Tibial nerve (tissue), 4 donors: ENCODE data around the gene CDH4. TPM values are rescaled to one million over a fixed set of nuclear protein-coding genes. Genes with fewer than 3 reads are reported as not detected.

Experiments
- DNase-seq, 2 donors: peaks; one replicate each; pipeline ENCODE4 v3.0.0-alpha.2; 2019; ENCODE audit warnings: low spot score in 2 of 2
- H3K27ac ChIP-seq, 4 donors: fragments of 200-600 bp; sonication (generic) in 3 of 4; one replicate each; pipeline ENCODE4 v1.5.1; 2017 to 2019; ENCODE audit warnings: mild to moderate bottlenecking in 1 of 4
- H3K27me3 ChIP-seq, 2 donors: fragments of 200-600 bp; sonication (generic) in 1 of 2; one replicate each; pipeline versions ENCODE4 v1.5.1 to v1.6.0; 2017 to 2019
- H3K36me3 ChIP-seq, 3 donors: fragments of 200-600 bp; sonication (generic); one replicate each; pipeline ENCODE4 v1.5.1; 2018 to 2019
- H3K4me1 ChIP-seq, 4 donors: fragments of 200-600 bp; sonication (generic) in 3 of 4; one replicate each; pipeline ENCODE4 v1.5.1; 2017 to 2019
- H3K4me3 ChIP-seq, 4 donors: fragments of 200-600 bp; sonication (generic) in 3 of 4; one replicate each; pipeline ENCODE4 v1.5.1; 2017 to 2019; ENCODE audit warnings: mild to moderate bottlenecking in 1 of 4, moderate library complexity in 1 of 4
- H3K9me3 ChIP-seq, 4 donors: fragments of 200-600 bp; sonication (generic) in 3 of 4; one replicate each; pipeline ENCODE4 v1.5.1; 2017 to 2019
- CTCF ChIP-seq, 5 experiments: fragments of 200-600 bp in 3 of 5; fragments of 450-650 bp in 2 of 5; sonication (generic) in 3 of 5; IDR thresholded peaks; one replicate each; pipeline ENCODE4 v1.5.1; 2016 to 2019; ENCODE audit warnings: antibody characterized with exemption in 5 of 5, mild to moderate bottlenecking in 3 of 5, moderate library complexity in 2 of 5
- EP300 ChIP-seq, 2 donors: sonication (generic); formaldehyde crosslinking; IDR thresholded peaks; one replicate each; pipeline ENCODE4 v1.6.1; 2017; ENCODE audit warnings: antibody characterized with exemption in 2 of 2, mild to moderate bottlenecking in 1 of 2
- POLR2A ChIP-seq, 2 donors: fragments of 450-650 bp; IDR thresholded peaks; one replicate each; pipeline ENCODE4 v1.6.1; 2017; ENCODE audit warnings: antibody characterized with exemption in 2 of 2, mild to moderate bottlenecking in 2 of 2, moderate library complexity in 2 of 2
- WGBS, 2 donors: methylation state at CpG; one replicate each; pipeline ENCODE4 v1.1.5; 2018; 5-methylcytosine and 5-hydroxymethylcytosine counted together
- total RNA-seq, 4 donors: library from RNA; depleted of rRNA; stranded (reverse); fragments of >200 nt; gene quantifications; one replicate each; pipeline ENCODE4 v1.1.0, GENCODE V29; 2016

CDH4 gene
- total RNA-seq, 4 donors from 2014 or later, result 0.78 to 2.3 (median 1.0) TPM

GRCh38 chr20:61673152-61673847 lies 421.2 kb downstream of the CDH4 start:
- 71 to 72% methylated on average over 17 of the region's 17 CpGs for WGBS, 2 donors
- H3K9me3 ChIP-seq, result peaks cover 0 to 3% (median 0%) of the 10 kb centered on the region in 4 donors
- H3K27me3 ChIP-seq, result no peaks in the 10 kb centered on the region
- no peaks in the 10 kb centered on the region for H3K36me3 ChIP-seq
- TF ChIP-seq CTCF (IDR thresholded peaks at IDR 0.05) (no peak), EP300 (IDR thresholded peaks at IDR 0.05) (no peak), POLR2A (IDR thresholded peaks at IDR 0.05) (no peak)
- no peak for DNase-seq
- H3K27ac ChIP-seq, result no peak overlapping the region
- no peak overlapping the region for H3K4me3 ChIP-seq
- no peaks in the 10 kb centered on the region for H3K4me1 ChIP-seq

- Histone ChIP-seq H3K4me1 (no peaks in the 10 kb centered on the region), H3K4me3 (no peak overlapping the region), H3K9me3 (peaks cover 0 to 2% (median 0%) of the 10 kb centered on the region in 4 donors), H3K27me3 (no peaks in the 10 kb centered on the region), H3K36me3 (no peaks in the 10 kb centered on the region), H3K27ac (no peak overlapping the region)
- WGBS, 2 donors, result 79 to 85% methylated on average over 11 of the region's 11 CpGs
- DNase-seq, result no peak
- TF ChIP-seq EP300 (IDR thresholded peaks at IDR 0.05) (no peak), POLR2A (IDR thresholded peaks at IDR 0.05) (no peak), CTCF (IDR thresholded peaks at IDR 0.05) (no peak)
These were observed 422.1 kb downstream of the CDH4 start for GRCh38 chr20:61674121-61674520.

GRCh38 chr20:61674688-61675087 lies 422.6 kb downstream of the CDH4 start:
- TF ChIP-seq EP300 (IDR thresholded peaks at IDR 0.05) (no peak), CTCF (IDR thresholded peaks at IDR 0.05) (no peak), POLR2A (IDR thresholded peaks at IDR 0.05) (no peak)
- 57 to 72% methylated on average over 3 of the region's 3 CpGs for WGBS, 2 donors
- no peak overlapping the region for H3K27ac ChIP-seq

GRCh38 chr20:61677928-61678327 lies 425.9 kb downstream of the CDH4 start:
- 42 to 67% methylated on average over 2 of the region's 2 CpGs for WGBS, 2 donors
- Histone ChIP-seq H3K27me3 (no peaks in the 10 kb centered on the region), H3K4me3 (no peak overlapping the region), H3K4me1 (no peaks in the 10 kb centered on the region), H3K9me3 (no peaks in the 10 kb centered on the region), H3K36me3 (no peaks in the 10 kb centered on the region), H3K27ac (no peak overlapping the region)
- TF ChIP-seq EP300 (IDR thresholded peaks at IDR 0.05), result no peak
- TF ChIP-seq CTCF (IDR thresholded peaks at IDR 0.05), result no peak
- TF ChIP-seq POLR2A (IDR thresholded peaks at IDR 0.05), result no peak
- no peak for DNase-seq

More at GRCh38 chr20:61674688-61675087, 422.6 kb downstream of the CDH4 start:
- DNase-seq, result no peak
- H3K9me3 ChIP-seq, result no peaks in the 10 kb centered on the region
- no peak overlapping the region for H3K4me3 ChIP-seq
- H3K4me1 ChIP-seq, result no peaks in the 10 kb centered on the region
- H3K27me3 ChIP-seq, result no peaks in the 10 kb centered on the region
- no peaks in the 10 kb centered on the region for H3K36me3 ChIP-seq

- TF ChIP-seq EP300 (IDR thresholded peaks at IDR 0.05) (no peak), CTCF (IDR thresholded peaks at IDR 0.05) (no peak), POLR2A (IDR thresholded peaks at IDR 0.05) (no peak)
- Histone ChIP-seq H3K4me1 (no peaks in the 10 kb centered on the region), H3K27me3 (no peaks in the 10 kb centered on the region), H3K9me3 (no peaks in the 10 kb centered on the region), H3K4me3 (no peak overlapping the region), H3K36me3 (no peaks in the 10 kb centered on the region), H3K27ac (no peak overlapping the region)
- no peak for DNase-seq
- WGBS, 2 donors, result 93% methylated on average over 8 of the region's 8 CpGs
These were observed 426.4 kb downstream of the CDH4 start for GRCh38 chr20:61678437-61678836.
